Prostate gland (tissue), 2 donors: ENCODE measurements around the gene ADCY4. TPM values are rescaled to one million over a fixed set of nuclear protein-coding genes. Genes with fewer than 3 reads are reported as not detected.

Source experiments
- DNase-seq: peaks from one replicate; pipeline ENCODE4 v3.0.0-alpha.2; 2019; ENCODE audit warnings: low spot score
- H3K27ac ChIP-seq, 2 donors: fragments of 200-600 bp; sonication (generic); 2 replicates each; pipeline ENCODE4 v1.5.1; 2017 to 2019
- H3K27me3 ChIP-seq: fragments of 200-600 bp; sonication (generic); replicated peaks from 2 replicates; pipeline ENCODE4 v1.5.1; 2019; ENCODE audit not compliant: insufficient read depth
- H3K36me3 ChIP-seq, 2 donors: fragments of 200-600 bp; sonication (generic); 1 replicate in 1 of 2; 2 replicates in 1 of 2; pipeline versions ENCODE4 v1.5.1 to v1.8.1; 2017 to 2019
- H3K4me1 ChIP-seq: fragments of 200-600 bp; sonication (generic); replicated peaks from 2 replicates; pipeline ENCODE4 v1.5.1; 2019
- H3K4me3 ChIP-seq, 2 donors: fragments of 200-600 bp; sonication (generic); 2 replicates each; pipeline ENCODE4 v1.5.1; 2017 to 2019
- H3K9me3 ChIP-seq: fragments of 200-600 bp; sonication (generic); 2 replicates; pipeline ENCODE4 v1.5.1; 2017
- CTCF ChIP-seq, 4 experiments: fragments of 200-600 bp in 2 of 4; fragments of 450-650 bp in 2 of 4; sonication (generic) in 2 of 4; IDR thresholded peaks; 1 replicate in 3 of 4; 2 replicates in 1 of 4; pipeline ENCODE4 v1.5.1; 2016 to 2019; ENCODE audit warnings: antibody characterized with exemption in 4 of 4, mild to moderate bottlenecking in 2 of 4, moderate library complexity in 2 of 4
- POLR2A ChIP-seq: fragments of 450-650 bp; IDR thresholded peaks from one replicate; pipeline ENCODE4 v1.6.1; 2016; ENCODE audit warnings: antibody characterized with exemption, mild to moderate bottlenecking
- POLR2AphosphoS5 ChIP-seq: sonication (generic); formaldehyde crosslinking; IDR thresholded peaks from one replicate; pipeline ENCODE4 v1.6.1; 2017; ENCODE audit warnings: antibody characterized with exemption
- WGBS: methylation state at CpG from one replicate; pipeline ENCODE4 v1.1.5; 2018; 5-methylcytosine and 5-hydroxymethylcytosine counted together
- intact Hi-C: fragments of 100-400 bp; cut with DNase I; formaldehyde crosslinking; loops from one replicate; pipeline ENCODE4 v1.14.2; 2022
- total RNA-seq, 2 donors: library from RNA; depleted of rRNA; stranded (reverse); fragments of >200 nt; gene quantifications; one replicate each; pipeline ENCODE4 v1.1.0, GENCODE V29; 2016

The ADCY4 gene
- total RNA-seq: 10 to 100 TPM; 19.4 to 28.7 TPM

- Histone ChIP-seq H3K27me3 (peaks cover 3% of the 10 kb centered on the region), H3K36me3 (no peaks in the 10 kb centered on the region), H3K27ac (peak within 1 kb of the TSS; percentile 26 to 34), H3K9me3 (no peaks in the 10 kb centered on the region), H3K4me3 (peak within 1 kb of the TSS; percentile 13 to 19), H3K4me1 (peaks cover 5% of the 10 kb centered on the region)
- WGBS: 7% methylated on average over 65 of the region's 65 CpGs
- DNase-seq: no peak
- intact Hi-C loops: no loop called here
- TF ChIP-seq POLR2AphosphoS5 (no peak), CTCF (IDR thresholded peaks at IDR 0.05) (no peak), POLR2A (no peak)
Measured at GRCh38 chr14:24334431-24335291, at the start of gene ADCY4. Gene ADCY4 (minus strand): TSS chr14:24335071. CDS start chr14:24334652, 419 bp downstream.

- intact Hi-C loops: no loop called here
- Histone ChIP-seq H3K9me3 (no peaks in the 10 kb centered on the region), H3K27me3 (no peaks in the 10 kb centered on the region), H3K4me3 (no peak overlapping the region), H3K4me1 (no peaks in the 10 kb centered on the region), H3K36me3 (no peaks in the 10 kb centered on the region), H3K27ac (no peak overlapping the region)
- DNase-seq: no peak
- TF ChIP-seq POLR2AphosphoS5 (no peak), CTCF (IDR thresholded peaks at IDR 0.05) (no peak), POLR2A (no peak)
- 88% methylated on average over 4 of the region's 4 CpGs for whole genome bisulfite sequencing
Measured at GRCh38 chr14:24384169-24384568, 49.3 kb upstream of the ADCY4 start.

GRCh38 chr14:24382064-24382371 lies 47.1 kb upstream of the ADCY4 start:
- Histone ChIP-seq H3K27me3 (no peaks in the 10 kb centered on the region), H3K4me3 (no peak overlapping the region), H3K27ac (no peak overlapping the region), H3K9me3 (no peaks in the 10 kb centered on the region), H3K4me1 (no peaks in the 10 kb centered on the region), H3K36me3 (no peaks in the 10 kb centered on the region)
- TF ChIP-seq POLR2AphosphoS5: no peak
- TF ChIP-seq CTCF (IDR thresholded peaks at IDR 0.05): no peak
- no peak for TF ChIP-seq POLR2A
- WGBS: 17% methylated on average over 4 of the region's 4 CpGs
- DNase-seq: no peak
- intact Hi-C loops: no loop called here

- WGBS: 71% methylated on average over 8 of the region's 8 CpGs
Measured at GRCh38 chr14:24381363-24382063, 46.6 kb upstream of the ADCY4 start.

More at GRCh38 chr14:24381363-24382063, 46.6 kb upstream of the ADCY4 start:
- H3K36me3 ChIP-seq: no peaks in the 10 kb centered on the region
- intact Hi-C loops: no loop called here
- no peak for DNase-seq
- no peaks in the 10 kb centered on the region for H3K4me1 ChIP-seq
- H3K9me3 ChIP-seq: no peaks in the 10 kb centered on the region
- H3K4me3 ChIP-seq: no peak overlapping the region
- no peak overlapping the region for H3K27ac ChIP-seq
- no peaks in the 10 kb centered on the region for H3K27me3 ChIP-seq
- TF ChIP-seq POLR2AphosphoS5 (no peak), CTCF (IDR thresholded peaks at IDR 0.05) (no peak), POLR2A (no peak)
